ENCODE measurements around the gene CA5A.
"Not testable (repeated sequence)": the region's sequence is repeated elsewhere in the genome, so short reads cannot be mapped to it uniquely, and the experiment has no call there.

CA5A gene

GRCh38 chr16:87946596-87947347, 10.4 kb upstream of the CA5A start:
- no peak for DNase-seq

DNA sequence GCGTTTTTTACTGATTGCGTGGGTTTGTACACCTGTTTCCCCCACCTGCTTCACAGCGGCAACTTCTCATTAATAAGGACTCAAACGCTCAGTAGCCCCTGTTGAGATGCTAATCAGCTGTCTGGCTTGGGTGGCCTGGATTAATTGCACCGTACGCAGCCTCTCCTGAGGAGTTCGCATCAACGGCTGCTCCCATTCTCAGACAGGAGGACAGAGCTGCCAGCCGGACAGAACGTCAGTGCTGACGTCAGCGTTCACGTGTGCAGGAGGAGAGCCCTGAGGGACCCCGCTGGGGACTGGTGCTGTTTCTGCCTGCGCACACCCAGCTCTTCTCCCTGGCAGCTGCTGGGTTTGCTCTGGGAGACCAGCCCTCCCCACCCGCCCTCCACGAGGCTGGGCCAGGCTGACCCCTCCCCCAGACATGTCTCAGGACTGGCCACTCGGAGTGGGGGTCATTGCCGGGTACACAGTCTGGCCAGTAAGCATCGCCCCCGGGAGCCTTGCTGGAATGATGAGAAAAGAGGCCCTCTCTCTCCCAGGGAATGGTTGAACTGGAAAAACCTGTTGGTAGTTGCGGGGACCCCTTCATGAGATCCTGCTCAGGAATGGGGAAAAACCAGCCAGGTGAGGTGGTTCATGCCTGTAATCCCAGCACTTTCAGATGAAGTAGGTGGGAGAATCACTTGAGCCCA, 9.2 kb upstream of the CA5A start:
- no peak for DNase-seq

- DNase-seq: no peak
These were observed 6.4 kb upstream of the CA5A start for GRCh38 chr16:87942680-87943079.

DNA sequence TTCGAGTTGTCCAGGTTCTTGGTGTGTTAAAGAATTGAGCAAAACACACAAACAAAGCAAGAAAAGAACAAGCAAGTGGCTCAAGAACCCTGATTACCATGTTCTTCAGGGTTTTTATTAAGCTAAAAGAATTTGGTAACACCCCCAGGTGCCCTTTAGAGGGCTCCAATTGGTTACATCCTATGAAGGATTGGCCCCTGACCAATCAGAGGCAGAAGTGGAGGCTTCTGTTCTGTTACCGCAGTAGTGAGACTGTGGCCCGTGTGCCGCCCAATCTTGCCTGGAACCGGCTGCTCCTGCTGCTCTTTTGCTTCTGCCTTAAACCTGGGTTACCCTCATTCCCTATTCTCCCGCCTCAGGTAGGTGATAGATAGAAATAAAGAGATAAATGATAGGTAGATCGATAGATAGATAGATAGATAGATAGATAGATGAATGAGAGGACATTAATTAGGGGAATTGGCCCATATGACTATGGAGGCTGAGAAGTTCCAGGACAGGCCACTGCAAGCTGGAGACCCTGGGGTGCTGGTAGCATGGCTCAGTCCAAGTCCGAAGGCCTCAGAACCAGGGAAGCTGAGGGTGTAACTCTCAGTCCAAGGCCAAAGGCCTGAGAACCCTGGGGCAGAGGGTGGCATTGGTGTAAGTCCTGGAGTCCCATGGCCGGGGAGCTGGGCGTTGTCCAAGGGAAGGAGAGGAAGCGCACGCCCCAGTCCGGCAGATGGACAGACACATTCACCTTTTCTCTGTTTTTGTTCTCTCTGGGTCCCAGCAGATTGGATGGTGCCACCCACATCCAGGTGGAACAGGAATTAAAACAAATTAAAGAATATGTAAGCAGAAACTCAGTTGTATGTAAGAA, 3.5 kb upstream of the CA5A start:
- DNase-seq: no peak

DNA sequence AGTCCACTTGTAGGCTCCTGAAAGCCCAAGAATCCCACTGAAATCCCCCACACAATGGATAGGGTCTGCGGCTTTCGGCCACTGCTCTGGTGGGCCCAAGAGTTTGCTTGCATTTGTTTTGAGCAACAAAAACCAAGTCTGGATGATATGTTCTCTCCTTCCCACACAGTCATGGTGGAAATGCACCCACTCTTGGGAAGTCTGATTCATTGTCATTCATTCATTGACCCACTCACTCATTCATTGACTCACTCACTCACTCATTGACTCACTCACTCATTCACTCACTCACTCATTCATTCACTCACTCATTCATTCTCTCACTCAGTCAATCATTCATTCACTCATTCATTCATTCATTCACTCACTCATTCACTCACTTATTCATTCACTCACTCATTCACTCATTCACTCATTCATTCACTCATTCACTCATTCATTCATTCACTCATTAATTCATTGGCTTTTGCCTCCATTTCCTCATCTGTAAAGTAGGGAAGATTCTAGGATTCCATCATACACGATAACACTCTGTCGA, 2.2 kb upstream of the CA5A start:
- DNase-seq: no peak

DNA sequence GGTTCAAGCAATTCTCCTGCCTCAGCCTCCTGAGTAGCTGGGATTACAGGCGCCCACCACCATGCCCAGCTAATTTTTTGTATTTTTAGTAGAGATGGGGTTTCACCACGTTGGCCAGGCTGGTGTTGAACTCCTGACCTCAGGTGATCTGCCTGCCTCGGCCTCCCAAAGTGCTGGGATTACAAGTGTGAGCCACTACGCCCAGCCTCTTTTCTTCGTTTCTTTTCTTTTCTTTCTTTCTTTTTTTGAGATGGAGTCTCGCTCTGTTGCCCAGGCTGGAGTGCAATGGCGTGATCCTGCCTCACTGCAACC, 858 bp upstream of the CA5A start:
- not testable (repeated sequence) for DNase-seq

DNA sequence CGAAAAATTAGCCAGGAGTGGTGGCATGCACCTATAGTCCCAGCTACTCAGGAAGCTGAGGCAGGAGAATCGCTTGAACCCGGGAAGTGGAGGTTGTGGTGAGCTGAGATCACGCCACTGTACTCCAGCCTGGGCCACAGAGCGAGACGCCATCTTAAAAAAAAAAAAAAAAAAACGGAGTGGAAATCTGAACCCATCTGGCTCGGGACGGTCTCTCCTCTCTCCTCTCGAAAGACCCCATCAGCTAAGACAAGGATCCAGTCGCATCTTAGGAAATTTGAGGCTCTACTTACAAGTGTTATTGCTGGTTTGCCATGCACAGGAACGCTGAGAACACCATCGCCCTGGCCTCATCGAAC, 334 bp downstream of the CA5A start:
- DNase-seq: not testable (repeated sequence)

GRCh38 chr16:87934752-87935425, 1.4 kb downstream of the CA5A start:
- DNase-seq: not testable (repeated sequence)

DNA sequence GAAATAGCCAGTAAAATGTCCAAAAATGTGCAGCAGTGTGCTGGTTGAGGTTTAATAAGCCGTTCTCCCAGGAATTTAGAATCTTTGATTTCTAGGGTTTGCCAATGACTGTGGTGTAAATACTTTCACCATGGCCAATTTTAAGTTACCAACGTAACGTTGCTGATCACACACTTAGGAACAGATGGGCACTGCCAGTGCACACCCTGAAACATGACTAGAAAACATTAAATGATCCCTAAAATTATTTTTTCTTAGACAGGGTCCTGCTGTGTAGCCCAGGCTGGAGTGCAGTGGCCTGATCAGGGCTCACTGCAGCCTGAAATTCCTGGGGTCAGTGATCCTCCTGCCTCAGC, 3.2 kb downstream of the CA5A start:
- no peak for DNase-seq

GRCh38 chr16:87932475-87933139, 3.7 kb downstream of the CA5A start:
- not testable (repeated sequence) for DNase-seq

DNA sequence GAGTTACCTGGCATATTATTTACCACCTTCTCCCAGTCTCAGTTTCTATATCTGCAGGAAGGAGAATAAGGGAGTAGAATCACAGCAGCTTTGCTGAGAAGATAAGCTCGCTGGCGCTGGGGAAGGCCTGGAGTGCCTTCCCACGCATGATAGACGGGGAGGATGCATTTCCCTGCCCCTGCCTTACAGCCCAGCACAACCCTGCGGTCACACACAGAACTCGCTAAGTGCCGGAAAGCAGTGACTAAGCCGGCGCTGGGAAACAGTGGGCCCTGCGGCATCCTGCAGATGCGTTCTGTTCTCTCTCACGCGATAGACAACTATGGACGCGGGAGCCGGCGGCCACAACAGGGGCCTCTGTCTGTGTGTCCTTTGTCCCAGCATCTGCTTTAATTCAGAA, 4.8 kb downstream of the CA5A start:
- no peak for DNase-seq

- DNase-seq: no peak
These were observed 5.9 kb downstream of the CA5A start for GRCh38 chr16:87930456-87930855.

GRCh38 chr16:87929986-87930385, 6.3 kb downstream of the CA5A start:
- DNase-seq: no peak

DNA sequence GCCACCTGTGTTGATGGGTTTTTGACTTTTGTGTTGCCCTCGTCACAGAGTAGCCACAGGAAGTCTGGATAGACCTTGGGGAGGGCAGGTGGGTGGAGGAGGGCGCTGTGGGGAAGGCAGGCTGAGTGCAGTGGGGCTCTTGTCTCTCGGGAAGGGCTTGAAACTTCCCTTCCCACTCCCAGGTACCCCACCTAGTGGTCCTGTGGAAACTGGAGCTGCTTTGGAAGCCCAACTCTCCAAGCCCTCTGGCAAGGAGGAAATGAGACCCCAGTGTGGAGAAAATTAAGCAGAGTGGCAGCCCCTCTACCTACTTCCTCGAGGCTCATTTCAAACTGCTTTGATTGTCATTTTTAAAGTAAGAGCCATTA, 9.2 kb downstream of the CA5A start:
- DNase-seq: no peak

- no peak for DNase-seq
These were observed 9.8 kb downstream of the CA5A start for GRCh38 chr16:87926246-87927194.

DNA sequence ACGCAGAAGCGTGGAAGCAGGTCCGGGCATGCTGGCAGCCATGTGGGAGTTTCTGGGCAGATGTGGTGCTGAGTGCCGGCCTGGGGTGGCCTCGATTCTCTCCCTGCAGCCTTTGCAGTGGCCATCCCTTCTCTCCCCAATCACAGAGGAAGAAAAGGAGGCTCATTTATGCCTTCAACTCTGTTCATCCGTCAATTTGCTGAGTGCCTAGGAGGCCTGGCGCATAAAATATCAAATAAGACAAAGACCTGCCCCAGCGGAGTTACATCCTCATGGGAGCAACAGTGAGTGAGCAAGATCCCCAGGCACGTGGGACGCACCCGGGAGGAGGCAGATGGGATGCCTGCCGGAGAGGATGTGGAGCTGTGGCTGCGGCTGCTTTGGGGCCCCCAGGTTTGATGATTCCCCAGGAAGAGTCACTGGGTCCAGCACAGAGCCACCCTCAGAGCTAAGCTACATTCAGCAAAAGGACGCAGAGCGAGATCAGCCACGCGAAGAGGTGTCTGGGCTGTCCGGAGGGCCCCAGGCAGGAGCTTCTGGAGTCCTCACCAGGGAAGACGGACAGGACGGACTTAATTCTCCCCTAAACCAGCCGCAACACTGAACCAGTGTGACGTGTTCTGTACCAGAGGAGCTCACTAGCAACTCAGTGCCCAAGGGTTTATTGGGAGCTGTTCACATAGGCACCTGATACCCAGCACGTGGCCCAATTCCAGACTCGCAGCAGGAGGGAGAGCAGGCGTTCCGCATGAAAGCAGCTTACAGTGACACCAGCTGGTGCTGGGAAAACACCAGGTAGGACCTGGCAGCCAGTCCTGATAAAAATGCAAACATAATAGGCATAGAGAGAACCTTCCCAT, 11.3 kb downstream of the CA5A start:
- DNase-seq: no peak

DNA sequence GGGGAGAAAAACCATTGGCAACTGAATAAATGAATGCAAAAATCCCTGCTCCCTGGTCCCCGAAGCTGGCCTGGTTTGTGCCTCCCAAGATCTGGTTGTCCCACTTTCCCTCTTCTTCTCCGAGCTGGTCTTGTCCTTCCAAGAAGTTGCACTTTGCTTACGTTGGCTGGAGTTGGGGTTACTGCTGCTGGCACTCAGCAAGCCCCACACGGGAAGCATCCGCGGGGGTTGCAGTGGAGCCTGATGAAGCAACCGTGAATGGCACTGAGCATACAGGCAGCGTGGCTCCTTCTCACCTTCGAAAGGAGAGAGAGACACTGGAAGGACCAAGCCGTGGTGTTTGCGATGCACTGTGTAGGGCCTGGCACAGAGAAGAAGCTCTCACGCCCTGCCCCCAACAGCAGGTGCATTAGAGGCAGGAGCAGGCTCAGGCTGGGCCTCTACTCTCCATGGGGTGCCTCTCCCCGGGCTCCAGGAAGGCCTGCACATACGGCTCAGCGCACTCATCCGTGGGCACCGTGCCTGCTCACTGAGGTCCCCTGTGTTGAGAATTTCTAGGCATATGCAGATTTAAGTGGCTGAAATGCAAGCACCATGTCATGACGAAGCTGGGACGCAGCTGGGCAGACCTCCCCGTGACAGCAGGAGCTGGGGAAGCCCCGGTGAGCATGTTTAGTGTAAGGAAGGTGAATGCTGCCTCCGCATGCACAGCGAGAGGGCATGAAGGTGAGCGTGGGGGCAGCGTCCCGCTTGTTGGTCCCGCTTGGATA, 12.1 kb downstream of the CA5A start:
- DNase-seq: no peak

- DNase-seq: no peak
These were observed 14.0 kb downstream of the CA5A start for GRCh38 chr16:87922250-87922871.

DNA sequence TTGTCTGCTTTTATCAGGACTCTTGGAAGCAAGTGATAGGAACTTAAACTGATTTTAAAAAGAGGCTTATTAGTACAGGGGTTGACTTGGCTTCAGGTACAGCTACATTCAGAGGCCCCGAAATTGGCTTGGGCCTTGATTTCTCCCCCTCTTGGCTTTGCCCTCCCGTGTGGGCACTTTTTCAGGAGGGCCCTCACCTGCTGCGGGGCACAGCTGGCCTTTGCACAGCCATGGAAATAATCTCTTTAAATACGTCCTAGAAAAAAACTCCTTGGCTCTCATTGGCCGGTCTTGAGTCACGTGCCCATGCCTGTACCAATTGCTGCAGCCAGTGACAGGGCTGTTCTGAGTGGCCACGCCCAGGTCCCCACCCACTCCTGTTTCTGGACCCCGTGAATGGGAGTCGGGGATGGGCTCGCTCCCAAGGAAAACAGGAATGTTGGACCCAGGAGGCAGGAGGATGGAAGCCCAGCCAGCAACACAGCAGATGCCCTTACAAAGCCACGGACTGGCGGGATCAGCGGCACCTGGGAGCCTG, 15.0 kb downstream of the CA5A start:
- DNase-seq: no peak

Data from amniotic stem cell (primary cell).